NCI-H2029 (cell line): Measurements from ENCODE around the gene ZNF133.
"Not testable (repeated sequence)": the region's sequence is repeated elsewhere in the genome, so short reads cannot be mapped to it uniquely, and the experiment has no call there.

Experiments
- DNase-seq: peaks from one replicate; lab custom pipeline; 2025; lab: John Stamatoyannopoulos, UW

Gene ZNF133

DNA sequence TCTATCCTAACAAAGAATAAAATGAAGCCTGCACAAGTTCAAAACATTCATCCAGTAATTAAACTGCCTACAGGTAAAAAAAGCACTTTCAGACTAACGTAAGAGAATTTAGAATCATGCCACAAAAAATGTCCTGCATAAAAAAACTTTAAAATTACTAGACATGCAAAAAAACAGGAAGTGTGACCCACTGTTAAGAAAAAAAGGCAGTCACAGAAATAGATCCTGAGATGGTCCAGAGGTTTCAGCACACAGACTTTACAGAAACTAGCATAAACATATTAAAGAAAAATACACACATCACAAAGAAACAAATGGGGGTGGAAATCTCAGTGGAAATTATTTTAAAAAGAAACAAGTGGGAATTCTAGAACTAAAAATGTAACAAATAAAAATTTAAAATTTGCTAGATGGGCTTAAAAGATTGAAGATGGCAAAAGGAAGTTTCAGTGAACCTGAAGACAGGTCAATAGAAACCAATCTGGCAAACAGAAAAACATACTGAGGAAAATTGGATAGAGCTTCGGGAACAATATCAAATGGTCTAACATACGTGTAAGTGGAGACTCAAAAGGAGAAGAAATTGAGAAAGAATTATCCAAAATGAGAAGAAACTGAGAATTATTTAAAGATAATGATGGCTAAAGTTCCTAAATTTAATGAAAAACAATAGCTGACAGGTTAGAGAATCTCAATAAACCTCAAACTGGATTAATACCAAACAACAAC lies 3.4 kb upstream of the ZNF133 start:
- DNase-seq = no peak

DNA sequence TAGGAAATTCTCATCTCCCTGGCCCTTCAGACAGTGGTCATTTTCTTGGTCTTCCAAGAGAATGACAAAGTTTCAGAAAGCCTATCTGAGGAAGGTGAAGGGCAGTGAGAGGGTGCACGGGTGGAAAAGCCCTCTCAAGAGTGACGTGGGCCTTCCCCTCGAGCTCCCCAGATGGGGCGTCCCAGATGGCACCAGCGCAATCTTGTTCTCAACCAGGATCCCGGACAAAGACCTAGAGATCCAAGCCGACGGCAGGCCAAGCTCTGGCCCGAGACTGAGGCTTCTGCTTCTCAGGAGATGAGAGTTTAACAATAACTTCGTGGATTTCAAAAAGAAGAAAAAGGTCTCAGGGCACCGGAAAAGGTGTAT lies 797 bp upstream of the ZNF133 start:
- no peak for DNase-seq

DNA sequence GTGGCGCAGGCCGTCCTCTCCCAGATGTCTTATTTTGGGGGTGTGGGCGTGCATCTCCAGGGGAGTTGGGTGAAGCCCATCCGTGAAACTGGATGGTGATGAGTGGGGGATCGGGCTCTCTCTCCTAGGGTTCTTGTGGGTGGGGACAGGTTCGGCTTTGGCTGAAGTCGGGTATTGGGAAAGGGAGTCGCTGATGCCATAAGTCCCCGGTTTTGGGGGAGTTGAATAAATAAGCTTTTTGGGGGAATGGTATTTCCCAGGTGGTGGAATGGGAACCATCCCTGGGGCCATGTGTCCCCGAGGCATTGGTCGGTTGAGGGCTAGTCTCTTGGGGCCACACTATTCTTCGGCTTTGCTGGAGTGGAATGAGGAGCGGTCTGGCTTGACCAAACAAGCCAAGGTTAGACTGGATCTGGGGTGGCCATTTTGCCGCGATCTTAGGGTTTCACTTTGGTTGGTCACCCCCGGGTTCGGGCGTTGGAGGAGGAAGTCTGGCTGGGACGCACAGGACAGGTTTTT lies 481 bp downstream of the ZNF133 start:
- DNase-seq = no peak

DNA sequence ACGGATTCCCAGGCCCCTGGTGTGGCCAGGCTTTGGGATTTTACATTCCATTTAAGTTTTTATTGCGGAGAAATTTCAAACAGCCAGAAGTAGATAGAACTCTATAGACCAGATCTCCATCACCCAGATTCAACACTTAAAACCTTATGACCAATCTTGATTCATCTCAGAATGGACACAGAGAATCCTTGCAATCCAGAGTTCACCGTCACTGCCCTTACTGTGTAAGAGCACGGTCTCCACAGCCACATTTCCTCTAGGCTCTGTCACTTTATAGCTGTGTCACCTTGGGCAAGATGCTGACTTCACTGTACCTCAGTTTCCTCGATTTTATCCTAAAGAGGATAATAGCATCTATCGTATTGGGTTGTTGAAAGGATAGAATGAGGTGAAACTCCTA lies 979 bp downstream of the ZNF133 start:
- DNase-seq = no peak

DNA sequence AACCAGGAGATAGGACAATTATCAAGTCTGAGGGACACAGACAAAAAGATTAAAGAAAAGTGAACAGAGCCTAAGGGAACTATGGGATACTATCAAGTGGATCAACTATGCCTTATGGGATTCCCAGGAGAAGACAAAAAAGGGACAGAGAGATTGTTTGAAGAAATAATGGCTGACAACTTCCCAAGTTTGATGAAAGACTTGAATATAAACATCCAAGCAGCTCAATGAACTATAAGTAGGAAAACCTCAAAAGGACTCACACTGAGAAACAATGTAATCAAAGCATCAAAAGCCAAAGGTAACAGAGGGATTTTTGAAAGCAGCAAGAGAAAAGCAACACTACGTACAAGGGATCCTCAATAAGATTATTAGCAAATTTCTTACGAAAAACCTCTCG lies 11.0 kb downstream of the ZNF133 start:
- DNase-seq = no peak

DNA sequence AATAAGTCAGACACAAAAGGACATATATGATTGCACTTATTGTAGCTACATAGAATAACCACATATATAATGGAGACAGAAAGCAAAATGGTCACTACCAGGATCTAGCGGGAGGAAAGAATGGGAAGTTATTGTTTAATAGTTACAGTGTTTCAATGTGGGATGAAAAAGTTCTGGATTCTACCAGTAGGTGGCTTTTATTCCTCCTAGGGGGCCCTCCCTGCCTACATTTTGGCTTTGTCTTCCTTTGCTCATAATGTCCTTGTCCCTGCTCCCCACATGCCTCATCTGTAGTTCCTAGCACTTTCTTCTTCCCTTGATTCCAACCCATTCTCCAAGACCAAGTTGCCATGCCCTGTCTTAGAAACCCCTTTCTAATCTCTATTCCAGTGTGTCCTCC lies 16.3 kb downstream of the ZNF133 start:
- no peak for DNase-seq

DNA sequence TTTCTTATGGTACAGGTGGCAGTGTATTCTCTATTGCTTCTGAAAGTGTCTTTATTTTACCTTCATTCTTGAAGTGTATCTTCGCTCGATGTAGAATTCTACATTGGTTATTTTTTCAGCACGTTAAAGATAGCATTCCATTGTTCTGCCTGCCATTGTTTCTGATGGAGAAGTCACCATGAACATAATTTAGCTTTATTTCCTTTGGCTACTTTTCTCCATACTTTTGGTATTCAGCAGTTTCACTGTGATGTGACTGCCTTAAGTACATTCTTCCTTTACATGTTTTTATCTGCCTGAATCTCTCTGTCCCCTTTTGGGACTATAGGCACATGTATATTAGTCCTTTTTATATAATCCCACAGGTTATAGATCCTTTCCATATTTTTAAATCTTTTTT lies 19.0 kb downstream of the ZNF133 start:
- no peak for DNase-seq

DNA sequence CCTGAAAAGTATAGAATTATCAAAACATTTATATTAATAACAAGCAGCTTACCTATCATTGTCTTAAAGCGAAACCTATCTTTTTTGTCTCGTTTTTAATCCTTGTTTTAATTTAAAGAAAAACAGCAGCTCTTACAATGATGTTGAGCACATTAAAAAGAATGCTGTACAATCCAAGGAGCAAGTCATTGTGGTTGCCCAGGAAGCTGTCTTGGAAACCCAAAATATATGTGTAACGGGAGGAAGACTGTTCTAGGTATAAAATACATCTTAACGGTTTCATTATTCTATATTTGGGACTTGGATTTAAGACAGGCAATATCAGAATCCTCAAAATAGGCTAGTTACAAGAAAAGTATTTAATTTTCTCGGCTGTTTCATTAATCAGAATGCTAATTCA lies 21.7 kb downstream of the ZNF133 start:
- no peak for DNase-seq

DNA sequence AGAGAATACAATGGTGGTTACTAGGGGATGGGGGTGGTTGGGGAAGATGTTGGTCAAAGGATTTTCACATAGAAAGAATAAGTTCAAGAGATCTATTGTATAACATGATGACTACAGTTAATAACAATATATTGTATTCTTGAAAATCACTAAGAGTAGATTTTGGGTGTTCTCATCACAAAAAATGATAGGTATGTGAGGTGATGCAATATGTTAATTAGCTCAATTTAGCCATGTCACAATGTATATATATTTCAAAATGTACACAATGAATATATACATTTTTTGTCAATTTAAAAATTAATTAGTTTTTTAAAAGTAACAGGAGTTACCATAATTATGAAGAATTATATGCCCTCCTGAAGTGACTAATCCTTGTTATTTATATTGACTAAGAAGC lies 22.3 kb downstream of the ZNF133 start:
- DNase-seq = no peak

DNA sequence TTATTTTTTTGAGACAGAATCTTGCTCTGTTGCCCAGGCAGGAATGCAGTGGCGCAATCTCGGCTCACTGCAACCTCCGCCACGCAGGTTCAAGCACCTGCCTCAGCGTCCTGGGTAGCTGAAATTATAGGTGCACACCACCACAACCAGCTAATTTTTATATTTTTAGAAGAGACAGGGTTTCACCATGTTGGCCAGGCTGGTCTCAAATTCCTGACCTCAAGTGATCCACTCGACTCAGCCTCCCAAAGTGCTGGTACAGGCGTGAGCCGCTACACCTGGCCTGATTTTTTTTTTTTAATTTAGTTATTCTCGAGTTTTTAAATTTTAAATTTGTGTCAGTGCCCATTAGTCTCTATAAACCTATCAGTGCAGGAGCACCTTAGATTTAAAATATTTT lies 24.4 kb downstream of the ZNF133 start:
- no peak for DNase-seq

DNA sequence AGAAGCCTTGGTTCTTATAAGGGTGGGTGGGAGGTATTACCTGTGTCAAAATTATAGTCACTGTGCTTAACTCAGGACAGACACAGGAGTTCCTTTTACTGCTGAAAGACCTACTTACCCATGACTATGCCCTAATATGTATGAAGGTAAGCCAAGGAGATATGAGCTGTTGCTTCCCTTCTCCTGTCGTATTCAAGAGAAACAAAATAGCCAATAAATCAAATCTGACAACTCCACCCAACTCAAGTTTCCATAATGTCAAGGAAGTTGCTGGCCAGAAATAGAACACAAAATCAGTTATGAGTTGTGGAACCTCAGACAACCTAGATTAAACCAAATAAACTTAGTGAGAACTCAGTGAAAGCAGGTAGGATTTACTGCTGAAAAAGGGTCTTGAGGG lies 25.1 kb downstream of the ZNF133 start:
- no peak for DNase-seq

DNA sequence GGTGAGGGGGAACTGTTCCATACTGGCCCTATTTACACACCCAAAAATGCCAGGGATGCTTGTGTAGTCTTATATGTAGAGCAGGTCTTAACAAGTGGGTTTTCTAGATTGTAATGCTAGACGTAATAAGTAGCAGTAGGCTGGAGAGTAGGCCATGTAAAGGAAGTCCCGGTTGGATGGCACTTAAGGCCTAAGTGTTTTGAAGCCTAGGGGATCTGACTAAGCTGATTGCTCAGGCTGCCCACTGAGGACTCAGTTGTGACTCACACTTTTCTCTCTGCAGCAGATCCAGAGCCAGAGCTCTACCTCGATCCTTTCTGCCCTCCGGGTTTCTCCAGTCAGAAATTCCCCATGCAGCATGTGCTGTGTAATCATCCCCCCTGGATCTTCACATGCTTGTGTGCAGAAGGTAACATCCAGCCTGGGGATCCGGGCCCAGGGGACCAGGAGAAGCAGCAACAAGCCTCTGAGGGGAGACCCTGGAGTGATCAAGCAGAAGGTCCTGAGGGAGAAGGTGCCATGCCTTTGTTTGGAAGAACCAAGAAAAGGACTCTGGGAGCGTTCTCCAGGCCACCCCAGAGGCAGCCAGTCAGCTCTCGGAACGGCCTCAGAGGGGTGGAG lies 26.6 kb downstream of the ZNF133 start:
- DNase-seq = no peak

DNA sequence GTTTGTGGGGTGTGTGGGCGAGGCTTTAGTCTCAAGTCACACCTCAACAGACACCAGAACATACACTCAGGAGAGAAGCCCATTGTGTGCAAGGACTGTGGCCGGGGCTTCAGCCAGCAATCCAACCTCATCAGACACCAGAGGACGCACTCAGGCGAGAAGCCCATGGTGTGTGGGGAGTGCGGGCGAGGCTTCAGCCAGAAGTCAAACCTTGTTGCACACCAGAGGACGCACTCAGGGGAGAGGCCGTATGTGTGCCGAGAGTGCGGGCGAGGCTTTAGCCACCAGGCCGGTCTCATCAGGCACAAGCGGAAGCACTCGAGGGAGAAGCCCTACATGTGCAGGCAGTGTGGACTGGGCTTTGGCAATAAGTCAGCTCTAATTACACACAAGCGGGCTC lies 27.8 kb downstream of the ZNF133 start:
- no peak for DNase-seq

DNA sequence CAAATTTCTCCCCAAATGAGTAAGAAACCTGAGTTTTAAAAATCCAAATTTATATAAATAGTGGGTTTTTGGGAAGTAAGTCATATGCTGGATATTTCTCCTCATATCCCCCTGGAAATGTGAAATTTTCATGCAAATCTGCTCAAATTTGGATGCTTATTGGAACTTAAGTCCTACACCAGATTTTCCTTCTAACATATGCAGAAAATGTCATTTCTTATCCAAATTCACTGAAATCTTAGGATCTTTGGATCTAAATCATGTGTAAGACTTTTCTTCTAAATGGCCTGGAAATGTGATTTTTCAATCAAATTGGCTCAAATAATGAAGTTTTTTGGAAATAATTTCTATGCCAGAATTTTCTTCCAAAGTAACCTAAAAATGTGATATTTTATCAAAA lies 33.0 kb downstream of the ZNF133 start:
- no peak for DNase-seq

DNA sequence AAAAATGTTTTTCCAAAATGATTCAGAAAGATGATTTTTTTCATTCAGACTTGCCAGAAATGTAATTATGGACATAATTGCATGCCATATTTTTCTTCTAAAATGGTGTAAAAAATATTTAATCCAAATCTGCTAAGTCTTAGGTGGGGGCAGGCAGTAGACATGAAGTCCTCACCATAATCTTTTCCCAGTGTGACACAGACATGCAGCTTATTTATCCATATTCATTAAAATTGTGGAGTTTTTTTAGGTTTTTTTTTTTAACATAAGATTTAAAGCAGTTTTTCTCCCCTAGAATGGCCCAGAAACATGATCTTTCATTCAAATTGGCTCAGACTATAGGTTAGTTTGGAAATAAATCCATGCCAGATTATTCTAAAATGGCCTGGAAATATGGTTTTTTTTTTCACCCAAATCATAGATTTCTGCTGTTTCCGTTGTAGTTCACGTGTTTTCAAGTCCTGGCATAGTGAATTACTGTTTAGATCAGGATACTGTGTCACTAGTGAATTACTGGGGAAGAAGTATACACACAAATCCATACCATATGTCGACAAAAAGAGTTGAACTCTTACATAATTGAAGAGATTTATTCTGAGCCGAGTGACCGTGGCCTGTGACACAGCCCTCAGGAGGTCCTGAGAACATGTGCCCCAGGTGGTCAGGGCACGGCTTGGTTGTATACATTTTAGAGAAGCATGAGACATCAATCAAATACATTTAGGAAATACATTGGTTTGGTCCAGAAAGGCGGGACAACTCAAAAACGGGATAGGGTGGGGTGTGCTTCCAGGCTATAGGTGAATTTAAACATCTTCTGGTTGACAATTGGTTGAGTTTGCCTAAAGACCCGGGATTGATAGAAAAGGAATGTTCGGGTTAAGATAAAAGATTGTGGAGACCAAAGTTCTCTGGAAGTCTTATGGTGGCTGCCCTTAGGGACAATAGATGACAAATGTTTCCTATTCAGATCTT lies 33.9 kb downstream of the ZNF133 start:
- no peak for DNase-seq

DNA sequence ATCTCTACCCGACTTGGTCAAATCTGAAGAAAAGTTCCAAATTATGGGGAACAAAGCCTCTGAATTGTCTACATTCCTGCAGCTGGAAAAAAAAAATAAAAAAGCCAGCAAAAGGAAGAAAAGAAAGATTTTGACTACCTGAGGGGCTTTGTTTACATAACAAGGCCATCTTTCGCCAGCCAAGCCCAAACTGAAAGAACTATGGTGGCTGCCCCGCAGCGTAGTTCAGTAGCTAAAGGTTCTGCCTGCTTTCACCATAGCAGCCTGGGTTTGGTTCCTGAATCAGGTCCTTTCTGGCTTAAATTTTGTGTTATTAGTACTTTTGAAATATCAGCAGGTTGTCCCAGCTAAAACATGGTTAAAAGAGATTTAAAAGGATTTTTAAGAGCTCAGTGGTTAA lies 35.4 kb downstream of the ZNF133 start:
- no peak for DNase-seq

DNA sequence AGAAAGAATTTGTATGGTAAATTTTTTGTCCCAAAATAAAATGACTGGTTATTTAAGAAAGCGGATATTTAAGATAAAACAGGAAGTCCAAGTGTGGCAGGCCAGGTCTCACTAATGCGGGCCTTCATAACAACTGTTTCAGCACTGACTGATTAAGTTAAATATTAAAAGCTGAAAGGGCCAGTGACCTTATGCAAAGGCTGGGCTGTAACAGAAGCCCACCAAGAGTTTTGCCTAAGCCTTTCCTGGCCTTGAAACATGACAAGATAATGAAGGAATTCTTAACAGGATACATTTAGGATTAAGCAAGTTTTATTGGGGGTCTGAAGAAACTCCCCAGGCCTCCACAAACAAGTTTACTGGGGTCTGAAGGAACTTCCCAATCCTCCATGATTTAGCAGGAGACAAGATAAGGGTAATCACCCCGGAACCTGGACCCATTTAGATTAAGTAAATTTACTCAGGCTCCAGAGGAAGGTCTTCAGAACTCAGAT lies 36.3 kb downstream of the ZNF133 start:
- DNase-seq = no peak

DNA sequence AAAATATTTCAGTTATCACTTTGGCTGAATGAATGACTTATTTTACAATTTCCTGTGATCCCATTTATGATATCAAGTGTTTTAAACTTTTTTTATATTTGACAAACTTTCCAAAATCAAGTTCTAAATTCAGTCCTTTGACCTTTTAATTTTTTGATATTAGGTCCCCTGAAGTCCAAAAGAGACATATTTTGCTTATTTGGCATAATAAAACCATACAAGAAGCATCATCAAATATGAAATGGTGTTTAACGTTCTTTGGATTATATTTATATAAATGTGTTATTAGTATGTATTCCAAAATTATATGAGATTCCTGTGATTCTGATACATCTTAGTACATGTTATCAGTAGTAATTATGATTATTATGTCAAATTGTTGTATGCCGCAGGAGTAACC lies 38.7 kb downstream of the ZNF133 start:
- DNase-seq = no peak

DNA sequence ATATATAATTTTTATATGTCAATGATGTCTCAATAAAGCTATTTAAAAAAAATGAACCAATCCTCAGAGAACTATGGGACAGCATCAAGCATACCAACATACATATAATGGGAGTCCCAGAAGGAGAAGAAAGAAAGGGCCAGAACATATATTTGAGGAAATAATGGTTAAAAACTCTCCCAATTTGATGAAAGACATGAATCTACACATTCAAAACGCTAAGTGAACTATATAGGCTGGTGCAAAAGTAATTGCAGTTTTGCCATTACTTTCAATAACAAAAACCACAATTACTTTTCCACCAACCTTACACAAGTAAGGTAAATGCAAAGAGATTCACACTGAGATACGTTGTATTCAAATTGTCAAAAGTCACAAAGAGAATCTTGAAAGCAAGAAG lies 43.4 kb downstream of the ZNF133 start:
- DNase-seq = no peak

DNA sequence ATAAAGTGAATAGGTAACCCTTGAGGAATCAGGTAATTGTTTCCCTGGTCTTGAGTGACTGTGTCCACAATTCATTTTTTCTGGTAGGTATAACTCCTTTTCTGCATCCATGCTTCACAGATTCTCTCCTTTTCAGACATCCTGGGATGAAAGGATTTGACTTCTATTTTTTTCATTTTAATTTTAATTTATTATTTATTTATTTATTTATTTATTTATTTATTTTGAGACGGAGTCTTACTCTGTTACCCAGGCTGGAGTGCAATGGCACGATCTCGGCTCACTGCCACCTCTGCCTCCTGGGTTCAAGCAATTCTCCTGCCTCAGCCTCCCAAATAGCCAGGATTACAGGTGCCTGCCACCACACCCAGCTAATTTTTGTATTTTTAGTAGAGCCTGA lies 61.4 kb downstream of the ZNF133 start:
- DNase-seq = not testable (repeated sequence)

DNA sequence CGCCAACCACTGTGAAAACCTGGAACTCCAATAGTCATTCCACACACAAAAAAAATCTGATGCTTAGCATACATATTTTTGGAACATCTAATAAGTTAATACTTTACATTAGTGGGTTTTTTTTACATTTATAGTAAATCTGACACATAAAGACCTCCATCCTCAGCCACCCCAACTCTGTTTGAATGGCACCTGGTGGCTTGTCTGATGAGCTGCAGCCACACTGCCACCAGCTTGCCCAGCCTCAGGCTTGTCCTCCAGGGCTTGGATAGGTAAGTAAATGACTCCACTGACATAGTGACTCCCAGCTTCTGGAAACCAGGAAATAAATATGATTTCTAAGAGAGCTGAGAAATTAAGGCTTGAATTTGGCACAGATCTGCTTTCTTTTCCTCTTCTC lies 71.5 kb downstream of the ZNF133 start:
- no peak for DNase-seq

DNA sequence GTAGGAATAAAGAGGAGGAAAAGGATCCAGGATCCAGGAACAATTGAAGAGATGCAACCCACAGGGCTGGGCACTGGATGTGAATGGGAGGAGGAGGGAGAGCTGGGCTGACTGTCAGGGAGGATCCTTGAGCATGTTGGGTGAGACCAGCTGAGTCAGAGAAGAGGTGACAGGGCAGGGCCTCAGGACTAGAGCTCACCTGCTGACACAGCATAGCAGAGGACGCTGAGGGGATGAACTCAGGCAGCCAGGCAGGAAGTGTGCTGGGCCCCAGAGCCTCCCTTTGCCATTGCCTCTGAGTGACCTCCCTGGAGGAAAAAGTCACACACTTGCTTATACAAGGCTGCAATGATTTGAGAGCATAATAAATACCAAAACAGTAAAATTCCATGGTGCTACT lies 72.3 kb downstream of the ZNF133 start:
- no peak for DNase-seq

DNA sequence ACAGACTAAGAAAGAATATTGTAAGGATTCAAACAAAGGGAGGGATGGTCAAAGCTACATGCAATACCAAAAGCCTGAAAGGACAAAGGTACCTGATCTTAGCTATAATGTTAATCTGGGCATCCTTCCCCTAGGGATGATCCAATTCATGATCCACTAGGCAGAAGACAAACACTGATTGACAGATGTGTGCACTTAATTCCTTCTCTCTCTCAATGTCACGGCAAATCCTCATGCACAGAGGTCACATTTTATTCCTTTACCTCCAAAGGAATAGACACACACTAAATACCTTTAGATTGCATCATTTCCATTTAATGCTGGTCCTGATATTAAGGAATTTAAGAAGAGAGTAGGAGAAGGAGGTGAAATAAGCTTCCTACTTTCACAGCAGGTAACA lies 73.4 kb downstream of the ZNF133 start:
- no peak for DNase-seq
